NCI-H146 (cell line): ENCODE measurements around the gene TEAD1.

Experiments
- DNase-seq: peaks from one replicate; lab custom pipeline; 2025; lab: John Stamatoyannopoulos, UW

TEAD1 gene

DNA sequence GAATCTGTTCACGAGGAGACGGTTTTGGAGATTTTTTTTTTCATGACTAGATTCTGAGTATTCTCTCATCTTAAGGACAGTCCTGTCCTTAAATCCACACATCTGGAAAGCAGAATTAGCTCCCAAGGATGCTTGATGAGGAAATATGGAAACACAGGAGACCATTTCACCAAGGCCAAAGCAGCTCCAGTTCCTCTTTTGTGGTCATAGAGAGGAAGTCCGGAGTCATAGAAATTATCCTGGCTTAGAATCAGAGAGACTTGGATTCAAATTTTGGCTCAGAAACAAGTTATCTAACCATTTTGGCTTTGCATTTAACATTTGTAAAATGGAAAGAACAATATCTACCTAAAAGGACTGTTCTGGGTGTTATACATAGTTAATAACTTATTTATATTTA is 7.3 kb upstream of the TEAD1 start:
- no peak for DNase-seq

DNA sequence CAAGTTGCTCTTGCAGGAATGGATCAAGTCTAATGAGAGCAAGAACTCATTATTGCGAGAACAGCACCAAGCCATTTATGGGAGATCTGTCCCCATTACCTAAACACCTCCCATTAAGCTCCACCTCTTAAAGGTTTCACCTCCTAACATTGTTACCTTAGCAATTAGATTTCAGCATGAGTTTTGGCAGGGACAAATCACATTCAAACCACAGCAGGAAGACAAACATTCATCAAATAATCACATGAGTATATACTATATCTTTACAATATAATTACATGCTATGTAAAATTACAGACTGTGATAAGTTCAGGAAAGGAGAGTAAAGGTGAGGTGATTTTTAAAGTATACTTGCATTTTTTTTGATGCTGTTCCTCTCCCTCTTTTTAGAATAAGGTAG is 6.6 kb upstream of the TEAD1 start:
- DNase-seq = no peak

DNA sequence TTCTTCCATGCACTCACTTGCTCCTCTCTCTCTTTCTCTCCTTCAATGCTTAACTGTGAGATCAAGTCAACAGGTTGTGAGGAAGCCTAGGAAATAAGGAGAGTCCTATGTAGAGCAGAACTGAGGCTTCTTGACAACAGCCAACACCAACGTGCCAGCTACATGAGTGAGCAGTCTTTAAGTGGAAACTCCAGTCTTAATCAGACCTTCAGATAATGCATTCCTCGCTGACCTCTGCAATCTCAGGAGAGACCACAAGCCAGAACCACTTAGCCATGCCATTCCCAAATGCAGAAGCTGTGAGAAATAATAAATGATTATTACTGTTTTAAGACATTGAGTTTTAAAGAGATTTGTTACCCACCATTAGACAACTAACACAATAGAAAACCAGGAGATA is 6.1 kb upstream of the TEAD1 start:
- DNase-seq = no peak

DNA sequence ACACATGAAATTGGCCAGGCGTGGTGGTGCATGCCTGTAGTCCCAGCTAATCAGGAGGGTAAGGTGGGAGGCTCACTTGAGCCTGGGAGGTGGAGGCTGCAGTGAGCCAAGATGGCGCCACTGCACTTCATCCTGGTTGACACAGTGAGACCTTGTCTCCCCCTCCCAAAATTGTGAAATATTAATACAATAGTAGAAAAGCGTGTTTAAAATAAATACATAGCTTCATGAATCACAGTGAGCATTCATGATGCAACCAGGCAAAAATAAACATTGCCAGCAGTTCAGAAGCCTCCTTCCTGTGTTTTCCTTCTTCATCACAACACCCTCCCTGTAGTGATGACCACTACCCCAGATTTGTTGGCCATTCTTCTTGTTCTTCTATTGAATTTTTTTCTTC is 4.3 kb upstream of the TEAD1 start:
- DNase-seq = no peak

DNA sequence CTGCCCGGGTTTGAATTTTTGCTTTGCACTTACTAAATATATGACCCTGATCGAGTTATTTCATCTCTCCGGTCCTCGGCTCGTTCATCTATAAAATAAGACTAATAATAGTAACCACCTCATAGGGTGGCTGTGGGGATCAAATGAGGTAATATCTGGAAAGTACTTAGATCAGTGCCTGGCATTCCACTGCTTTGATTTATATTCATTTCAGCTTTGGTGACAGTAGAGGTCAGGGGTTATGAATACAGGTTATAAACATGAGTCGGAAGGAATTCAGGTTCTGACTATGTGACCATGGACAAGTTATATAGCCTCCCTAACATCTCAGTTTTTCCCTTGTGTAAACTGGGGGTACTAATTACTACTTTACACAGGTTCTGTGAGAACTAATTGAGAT is 2.9 kb upstream of the TEAD1 start:
- DNase-seq = no peak

DNA sequence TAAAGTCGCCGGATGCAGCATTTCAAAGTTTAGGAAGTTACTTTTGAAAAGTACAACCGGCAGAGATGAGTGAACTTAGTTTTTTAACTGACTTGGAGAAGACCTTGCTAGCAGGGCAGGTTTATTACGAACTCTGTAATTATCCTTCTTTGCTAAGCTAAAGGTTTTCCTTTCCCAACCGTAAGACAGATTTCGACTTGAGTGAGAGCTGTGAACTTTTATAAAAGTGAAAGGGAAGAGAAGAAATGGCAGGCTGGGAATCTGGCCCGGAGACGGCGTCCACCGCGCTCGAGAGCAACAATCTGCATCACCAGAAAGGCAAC is 659 bp upstream of the TEAD1 start:
- no peak for DNase-seq

DNA sequence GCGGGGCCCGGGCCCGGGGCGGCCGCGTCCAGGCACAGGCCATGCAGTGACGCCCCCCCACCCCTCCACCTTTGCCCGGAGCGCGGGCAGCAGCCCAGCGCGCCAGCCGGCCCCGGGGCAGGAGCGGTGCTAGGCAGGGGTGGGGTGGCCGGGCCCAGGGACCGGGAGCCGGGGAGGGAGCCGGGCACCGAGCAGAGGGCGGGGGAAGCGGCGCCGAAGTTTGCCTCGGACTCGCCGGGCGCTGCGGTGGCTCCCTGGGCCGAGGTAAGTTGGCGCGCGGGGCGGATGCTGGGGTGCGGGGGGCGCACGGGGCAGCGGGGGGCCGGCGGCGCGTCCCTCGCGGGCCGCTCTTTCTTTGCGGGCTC is 332 bp downstream of the TEAD1 start:
- no peak for DNase-seq

DNA sequence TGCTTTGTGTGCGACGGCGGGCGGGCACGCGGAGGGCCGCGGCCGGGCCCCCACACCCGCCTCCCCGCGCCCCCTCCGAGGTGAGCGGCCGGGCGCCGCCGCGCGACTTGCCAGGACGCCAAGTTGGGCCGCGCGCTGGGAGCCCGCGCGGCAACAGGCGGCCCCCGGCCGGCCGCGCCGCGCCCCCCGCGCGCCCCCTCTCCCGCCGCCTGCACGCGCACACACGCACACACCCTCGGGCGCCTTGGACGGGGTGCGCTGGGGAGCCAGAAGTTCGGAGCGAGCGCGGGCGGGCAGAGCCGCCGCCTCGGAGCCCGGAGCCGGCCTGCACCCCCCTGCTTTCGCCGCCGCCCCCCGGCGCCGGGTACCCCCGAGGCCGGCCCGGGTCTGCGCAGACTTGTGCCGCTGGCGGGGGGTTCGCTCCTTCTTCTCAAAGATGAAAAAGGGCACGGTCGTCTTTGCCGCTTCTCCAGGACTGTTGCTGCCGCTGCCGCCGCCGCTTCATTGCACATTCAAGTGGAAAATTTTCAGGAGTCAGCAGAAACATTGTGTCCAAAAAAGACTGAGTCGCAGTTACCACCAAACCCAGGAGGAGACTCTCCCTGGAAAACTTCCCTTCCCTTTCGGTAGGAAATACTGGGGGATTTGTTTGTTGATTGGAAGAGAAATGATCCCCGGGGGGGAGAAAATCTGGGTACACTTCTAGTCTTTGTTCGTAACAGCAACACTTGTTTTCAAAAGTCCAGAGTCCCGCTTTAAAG is 895 bp downstream of the TEAD1 start:
- DNase-seq = peak; percentile 42

DNA sequence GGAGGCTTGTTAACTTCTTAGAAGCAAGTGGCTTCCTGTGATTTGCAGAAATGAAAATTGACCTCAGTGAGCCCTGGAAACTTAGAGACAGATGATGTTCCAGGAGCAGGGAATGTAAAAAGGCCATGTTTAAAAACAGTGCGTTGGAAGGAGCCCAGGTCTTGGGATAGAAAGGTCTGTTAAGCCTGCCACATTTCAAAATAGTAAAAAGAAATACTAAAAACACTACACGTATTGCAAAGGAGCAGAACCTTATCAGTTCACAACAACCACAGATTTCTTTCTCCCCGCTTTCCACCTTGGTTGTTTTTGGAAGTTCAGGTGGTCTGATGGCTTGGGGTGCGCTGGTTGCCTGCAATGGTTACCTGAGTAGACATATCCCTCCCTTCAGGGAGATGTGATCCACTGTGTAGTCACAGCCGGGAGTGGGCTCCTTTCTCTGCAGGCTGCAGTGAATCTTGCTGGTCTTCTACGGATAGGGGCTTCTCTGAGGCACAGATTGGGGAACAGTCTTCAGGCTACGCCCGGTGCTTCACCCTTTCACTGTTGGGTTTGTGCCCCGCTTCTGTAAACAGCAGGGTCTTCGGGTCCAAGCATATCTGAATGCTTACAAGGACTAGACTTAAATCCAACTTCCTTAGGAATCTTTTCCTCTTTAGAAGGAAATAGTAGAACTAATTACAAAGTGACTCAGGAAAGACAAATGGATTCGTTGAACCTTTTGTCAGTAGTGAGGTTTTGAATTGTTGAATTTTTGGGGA is 1.9 kb downstream of the TEAD1 start:
- no peak for DNase-seq

DNA sequence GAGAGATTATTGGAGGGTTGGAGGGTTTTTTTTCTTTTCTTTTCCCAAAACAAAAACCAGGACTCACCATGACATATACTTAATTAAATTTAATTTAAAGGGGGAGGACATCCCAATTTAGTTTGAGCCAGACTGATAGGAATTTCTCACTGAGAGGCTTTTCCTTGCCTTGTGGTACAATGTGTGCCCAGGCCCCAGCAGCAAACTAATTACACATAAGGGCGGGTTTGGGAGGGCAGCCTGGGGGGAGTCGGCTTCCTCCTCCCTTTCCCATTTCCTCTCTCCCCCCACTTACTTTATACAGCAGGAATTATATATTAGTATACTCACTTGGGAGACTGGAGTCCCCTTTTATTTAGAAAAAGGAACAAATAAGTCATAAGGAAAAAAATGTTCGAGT is 2.9 kb downstream of the TEAD1 start:
- peak; percentile 16 for DNase-seq

DNA sequence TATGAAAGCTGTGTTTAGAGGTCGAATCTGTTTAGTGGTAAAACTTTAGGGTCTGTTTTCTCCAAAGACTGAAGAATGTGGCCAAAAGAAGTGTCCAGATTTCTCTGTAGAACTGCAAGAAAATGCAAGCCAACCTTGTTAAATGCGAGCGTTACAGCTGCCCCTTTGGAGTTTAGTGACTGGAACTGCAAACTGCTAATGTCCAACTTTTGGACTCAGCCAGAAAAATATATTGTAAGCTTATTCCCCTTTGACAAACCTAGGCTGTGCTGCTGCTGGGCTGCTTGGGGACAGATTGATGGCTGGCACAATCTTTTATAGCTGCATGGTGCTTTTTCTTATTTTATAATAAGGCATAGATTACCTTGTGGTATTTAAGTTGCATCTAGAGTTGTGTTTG is 3.9 kb downstream of the TEAD1 start:
- DNase-seq = no peak

DNA sequence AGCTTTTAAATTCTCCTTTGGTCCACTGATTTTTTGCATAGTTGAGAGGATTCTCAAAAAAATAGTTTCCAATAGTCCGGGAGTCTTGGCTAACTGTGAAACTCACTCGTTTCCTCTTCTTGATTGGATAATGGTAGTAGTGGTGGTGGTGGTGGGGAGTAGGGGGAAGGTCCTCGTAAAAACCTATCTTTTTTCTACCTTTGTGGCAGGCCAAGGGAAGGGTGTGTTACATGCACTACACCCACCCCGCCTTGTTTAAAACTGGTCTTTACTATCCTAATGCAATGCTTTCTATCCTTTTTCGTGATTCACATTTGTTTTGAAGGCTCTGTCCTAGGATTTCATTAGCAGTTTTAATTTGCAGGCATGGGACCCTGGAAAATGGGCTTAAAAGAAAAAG is 4.8 kb downstream of the TEAD1 start:
- DNase-seq = no peak

DNA sequence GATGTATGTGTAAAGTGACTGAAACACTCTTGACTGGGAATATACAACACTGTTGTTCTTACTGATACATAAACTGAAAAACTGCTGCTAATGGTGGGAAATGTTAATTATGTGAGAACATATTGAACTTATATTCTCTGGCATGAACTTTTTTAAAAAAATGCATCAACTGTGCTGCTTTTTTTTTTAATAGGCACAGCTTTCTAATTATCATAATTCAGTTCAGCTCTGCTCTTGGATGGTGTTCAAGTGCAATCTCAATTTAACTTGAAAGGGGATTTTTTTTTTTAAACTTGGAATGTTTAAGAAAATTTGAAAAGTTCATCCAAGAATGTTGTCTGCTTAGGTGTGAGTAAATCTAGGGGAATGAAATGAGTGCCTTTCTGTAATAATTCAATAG is 5.2 kb downstream of the TEAD1 start:
- DNase-seq = no peak

DNA sequence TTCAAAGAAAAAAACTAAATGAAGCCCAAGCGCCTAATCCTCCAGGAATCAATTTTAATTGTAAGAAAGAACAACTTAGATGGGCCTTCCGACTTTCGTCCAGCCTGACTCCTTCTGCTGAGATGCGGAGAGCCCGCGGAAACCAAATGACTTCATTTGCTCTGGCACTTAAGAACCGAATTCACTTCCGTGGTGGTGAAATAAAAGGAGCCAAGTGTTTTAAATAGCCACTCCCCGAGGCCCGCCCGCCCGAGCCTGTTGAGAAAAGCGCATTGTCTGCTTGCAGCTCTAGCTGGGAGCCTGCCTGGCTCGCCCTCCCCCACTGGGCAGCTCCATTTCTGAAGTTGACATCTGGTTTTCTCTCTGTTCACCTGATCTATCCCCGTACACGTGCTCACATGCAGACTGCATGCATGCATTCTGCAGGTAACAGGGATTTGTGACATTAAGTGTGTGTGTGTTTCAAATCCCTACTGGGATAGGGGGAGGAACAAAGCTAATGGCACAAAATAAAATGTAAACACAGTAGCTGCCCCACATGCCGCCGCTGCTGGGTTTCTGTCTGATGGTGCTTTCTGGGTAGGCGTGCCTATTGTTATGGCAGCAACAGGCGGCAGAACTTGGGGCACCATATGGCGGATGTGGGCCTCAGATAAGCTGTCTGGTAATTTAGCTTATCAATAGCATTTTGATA is 6.2 kb downstream of the TEAD1 start:
- peak; percentile 91 for DNase-seq

DNA sequence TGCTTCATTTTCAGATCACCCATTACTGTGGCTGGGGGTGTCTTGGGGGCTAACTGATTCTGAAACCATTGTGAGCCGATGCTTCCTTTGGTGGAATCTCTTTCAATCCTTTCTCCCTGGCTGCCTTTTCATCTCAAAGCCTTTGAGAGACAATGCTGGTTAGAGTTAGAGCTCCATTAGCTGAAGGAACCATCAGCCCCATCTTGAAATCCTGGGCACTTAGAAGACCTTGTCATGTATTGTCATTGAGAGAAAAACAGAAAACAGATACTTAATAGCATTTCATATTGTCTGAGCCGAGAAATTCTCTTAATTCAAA is 6.7 kb downstream of the TEAD1 start:
- no peak for DNase-seq

DNA sequence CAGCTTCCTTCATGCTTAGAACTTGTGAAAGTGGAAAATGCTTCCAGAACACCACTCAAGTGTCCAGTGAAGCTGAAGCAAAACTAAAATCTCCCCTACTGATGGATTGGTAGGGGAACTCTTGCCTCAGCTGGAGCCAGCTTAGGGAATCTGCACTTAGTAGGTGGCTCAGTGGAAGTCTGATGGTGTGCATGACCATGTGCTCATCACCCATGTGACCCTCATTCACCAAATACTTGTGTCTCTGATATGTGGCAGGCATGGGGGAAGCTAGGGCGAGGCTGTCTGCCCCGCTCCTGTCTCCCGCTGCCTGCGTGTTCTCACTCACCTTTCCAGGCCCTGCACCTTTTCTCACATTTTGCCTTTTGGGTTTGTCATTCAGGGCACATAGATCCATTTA is 7.2 kb downstream of the TEAD1 start:
- no peak for DNase-seq

DNA sequence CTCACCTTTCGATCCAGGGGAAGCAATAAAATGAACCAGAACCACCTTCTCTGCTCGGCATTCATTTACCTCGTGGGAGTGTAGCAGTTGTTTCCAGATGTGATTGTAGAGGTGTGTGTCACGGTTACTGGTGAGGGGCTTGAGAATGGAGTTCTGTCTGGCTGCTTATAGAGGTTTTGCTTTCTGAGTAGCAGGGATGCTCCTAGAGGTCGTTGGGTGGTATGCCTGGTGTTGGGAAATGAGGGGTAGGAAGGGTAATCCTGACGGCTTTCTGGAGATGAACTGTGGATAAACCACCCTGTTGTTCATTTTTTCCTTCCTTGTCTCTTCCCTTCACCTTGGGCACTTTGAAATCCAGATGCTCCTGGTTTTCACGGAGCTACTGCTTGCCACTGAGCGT is 8.1 kb downstream of the TEAD1 start:
- no peak for DNase-seq

DNA sequence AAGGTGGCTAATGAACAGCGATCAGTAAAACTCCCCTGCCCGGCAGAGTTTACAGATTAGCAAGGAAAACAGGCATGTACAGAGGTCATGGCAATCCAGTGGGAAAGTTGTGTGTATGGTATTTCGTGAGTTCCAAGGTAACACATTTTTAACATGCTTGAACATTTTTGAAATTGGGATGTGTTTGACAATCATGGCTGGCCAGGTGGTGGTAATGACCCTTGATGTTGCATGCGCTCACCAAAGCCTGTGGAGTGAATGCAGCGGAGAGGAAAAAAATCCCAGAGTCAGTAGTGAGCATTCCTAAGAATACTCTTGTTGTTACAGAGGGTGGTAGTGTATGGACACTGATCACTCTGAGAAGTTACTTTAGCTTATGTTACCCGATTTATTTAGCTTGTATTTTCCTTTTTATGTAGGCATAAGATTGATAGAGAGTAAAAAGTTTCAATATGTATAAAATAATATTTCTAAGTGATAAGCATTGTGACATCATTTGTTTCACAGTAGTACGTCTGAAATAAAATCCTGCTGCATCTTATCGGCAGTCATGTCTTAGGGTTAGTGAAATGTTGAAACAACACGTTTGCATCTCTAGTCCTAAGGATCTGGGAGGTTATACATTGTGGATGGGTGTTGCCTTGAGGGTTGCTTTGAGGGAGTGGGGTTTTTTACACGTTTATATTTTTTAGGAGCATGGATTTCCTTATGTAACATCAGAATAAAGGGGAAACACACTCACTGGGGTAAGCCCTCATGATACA is 8.7 kb downstream of the TEAD1 start:
- DNase-seq = no peak

DNA sequence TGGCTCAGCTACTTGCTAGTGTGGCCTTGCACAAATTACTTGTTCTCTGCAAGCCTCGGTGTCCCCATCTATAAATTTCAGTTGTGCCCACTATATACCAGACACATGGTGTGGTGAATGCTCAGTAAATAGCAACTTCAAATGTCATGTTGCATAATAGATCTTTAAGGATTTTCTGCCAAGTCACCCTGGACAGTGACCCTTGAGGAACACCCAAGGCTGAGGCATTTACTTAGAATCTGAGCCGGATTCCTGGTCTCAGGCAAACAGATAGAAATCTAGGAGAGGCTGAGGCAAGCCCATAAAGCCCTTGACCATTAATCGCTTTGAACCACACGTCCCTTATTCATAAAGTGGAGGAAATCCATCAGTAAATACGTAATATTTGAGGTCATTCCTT is 9.7 kb downstream of the TEAD1 start:
- no peak for DNase-seq

DNA sequence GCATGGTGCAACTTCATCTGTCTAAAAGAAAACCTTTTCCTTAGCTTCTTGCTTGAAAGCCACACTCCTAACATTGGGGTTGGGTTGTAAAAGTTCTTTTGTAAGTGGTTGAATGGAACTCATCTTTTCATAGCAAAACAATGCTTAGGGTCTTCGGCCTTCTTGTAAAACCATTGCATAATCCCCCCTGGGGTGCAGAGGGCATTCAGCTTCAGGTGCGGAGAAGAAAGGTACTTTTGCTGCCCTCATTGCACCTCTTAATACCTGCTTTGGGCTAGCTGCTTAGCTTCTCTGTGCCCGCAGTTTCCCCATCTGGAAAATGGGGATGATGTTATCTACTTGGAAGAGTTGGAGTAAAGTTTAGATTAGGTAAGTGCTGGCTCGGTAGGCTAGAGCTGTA is 10.1 kb downstream of the TEAD1 start:
- no peak for DNase-seq

DNA sequence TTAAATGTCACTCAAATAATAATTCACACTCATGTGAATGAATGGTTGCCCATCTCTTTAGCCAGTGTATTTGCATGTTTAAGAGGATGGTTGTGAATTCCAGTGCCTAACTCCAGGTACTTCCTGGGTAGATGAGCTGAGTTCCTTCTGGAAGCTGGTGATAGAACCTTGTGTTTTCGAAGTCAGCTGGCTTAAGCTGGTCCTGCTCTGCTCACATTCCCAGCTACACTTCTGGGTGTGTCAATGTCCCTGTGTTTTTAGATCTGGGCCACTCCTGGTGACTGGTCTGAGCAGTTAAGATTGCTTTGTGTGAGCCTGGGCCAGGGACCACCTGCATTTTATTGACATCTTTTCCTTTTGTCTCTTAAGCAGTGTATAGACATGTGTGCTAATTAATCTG is 10.6 kb downstream of the TEAD1 start:
- no peak for DNase-seq

DNA sequence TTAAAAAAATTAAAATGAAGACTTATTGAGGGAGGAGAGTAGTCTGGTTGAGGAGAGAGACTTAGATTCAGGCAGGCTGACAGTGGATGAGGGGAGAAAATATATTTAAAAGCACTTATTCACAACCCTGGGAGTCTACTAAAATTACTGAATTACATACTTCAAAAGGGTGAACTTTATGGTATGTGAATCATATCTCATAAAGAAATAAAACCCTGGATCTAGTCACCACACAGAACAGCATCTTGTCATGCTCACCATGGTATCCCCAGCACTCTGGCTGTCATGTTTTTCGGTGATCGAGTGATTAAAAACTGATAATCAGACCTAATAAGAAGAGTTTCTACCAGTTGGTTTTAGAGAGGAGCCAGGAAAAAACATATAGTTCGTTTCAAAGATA is 11.0 kb downstream of the TEAD1 start:
- DNase-seq = no peak
